ENCODE results near the gene PSD.
A peak's percentile ranks its signal among the peaks of the same experiment; 100 is the strongest.

The PSD gene

GRCh38 chr10:102401735-102402511, 16.7 kb downstream of the PSD start:
- no peaks in the 10 kb centered on the region for H3K36me3 Mint-ChIP-seq (ENCODE audit: low read depth)
- H3K27me3 Mint-ChIP-seq (ENCODE audit: low read depth, poor library complexity) = peaks cover 14% of the 10 kb centered on the region
- H3K9me3 Mint-ChIP-seq = no peaks in the 10 kb centered on the region
- DNase-seq = no peak
- TF ChIP-seq CTCF (IDR thresholded peaks at IDR 0.05) = no peak
- peaks cover under 1% of the 10 kb centered on the region for H3K4me1 Mint-ChIP-seq
- no peak overlapping the region for H3K4me3 Mint-ChIP-seq
- H3K27ac Mint-ChIP-seq = no peak overlapping the region

GRCh38 chr10:102401342-102401654, 17.3 kb downstream of the PSD start:
- DNase-seq = no peak
- Mint-ChIP-seq H3K27me3 (ENCODE audit: low read depth, poor library complexity) (peaks cover 8% of the 10 kb centered on the region), H3K36me3 (ENCODE audit: low read depth) (no peaks in the 10 kb centered on the region), H3K4me3 (no peak overlapping the region), H3K4me1 (peaks cover 6% of the 10 kb centered on the region), H3K9me3 (no peaks in the 10 kb centered on the region), H3K27ac (no peak overlapping the region)
- no peak for TF ChIP-seq CTCF (IDR thresholded peaks at IDR 0.05)

GRCh38 chr10:102400598-102401341, 17.8 kb downstream of the PSD start:
- no peak for DNase-seq
- Mint-ChIP-seq H3K27ac (no peak overlapping the region), H3K4me1 (peaks cover 12% of the 10 kb centered on the region), H3K27me3 (ENCODE audit: low read depth, poor library complexity) (peaks cover 2% of the 10 kb centered on the region), H3K9me3 (no peaks in the 10 kb centered on the region), H3K4me3 (no peak overlapping the region), H3K36me3 (ENCODE audit: low read depth) (no peaks in the 10 kb centered on the region)
- TF ChIP-seq CTCF (IDR thresholded peaks at IDR 0.05) = no peak

GRCh38 chr10:102400076-102400475, 18.5 kb downstream of the PSD start:
- no peaks in the 10 kb centered on the region for H3K36me3 Mint-ChIP-seq (ENCODE audit: low read depth)
- H3K9me3 Mint-ChIP-seq = no peaks in the 10 kb centered on the region
- peaks cover 12% of the 10 kb centered on the region for H3K4me1 Mint-ChIP-seq
- no peak for TF ChIP-seq CTCF (IDR thresholded peaks at IDR 0.05)
- DNase-seq = no peak
- H3K4me3 Mint-ChIP-seq = no peak overlapping the region
- H3K27ac Mint-ChIP-seq = no peak overlapping the region
- no peaks in the 10 kb centered on the region for H3K27me3 Mint-ChIP-seq (ENCODE audit: low read depth, poor library complexity)

GRCh38 chr10:102399217-102400021, 19.2 kb downstream of the PSD start:
- no peaks in the 10 kb centered on the region for H3K9me3 Mint-ChIP-seq
- H3K4me1 Mint-ChIP-seq = peaks cover 18% of the 10 kb centered on the region
- H3K27me3 Mint-ChIP-seq (ENCODE audit: low read depth, poor library complexity) = peaks cover 5% of the 10 kb centered on the region

More at GRCh38 chr10:102399217-102400021, 19.2 kb downstream of the PSD start:
- Mint-ChIP-seq H3K27ac (no peak overlapping the region), H3K36me3 (ENCODE audit: low read depth) (no peaks in the 10 kb centered on the region), H3K4me3 (peak overlapping the region; percentile 70)
- peak; percentile 92 for TF ChIP-seq CTCF (IDR thresholded peaks at IDR 0.05)
- DNase-seq = peak; percentile 93
